Bronchial epithelial cell (primary cell): ENCODE measurements around the gene TAF5. TPM values are rescaled to one million over a fixed set of nuclear protein-coding genes. Genes with fewer than 3 reads are reported as not detected.

ENCODE experiments used
- DNase-seq: peaks from one replicate; pipeline ENCODE4 v3.0.0-alpha.2; 2010; ENCODE audit warnings: low read depth
- FAIRE-seq: peaks from 2 replicates; lab custom pipeline; 2011; peaks lifted over from hg19 to GRCh38; lab: Jason Lieb, UNC
- H3K27me3 ChIP-seq: 2 replicates; pipeline ENCODE4 v1.5.1; 2011; ENCODE audit warnings: low read length; ENCODE audit not compliant: control insufficient read depth, insufficient read depth
- H3K36me3 ChIP-seq: 2 replicates; pipeline ENCODE4 v1.5.1; 2011; ENCODE audit warnings: low read length; ENCODE audit not compliant: control insufficient read depth, insufficient read depth
- H3K4me3 ChIP-seq: 2 replicates; pipeline ENCODE4 v1.5.1; 2011; ENCODE audit warnings: mild to moderate bottlenecking, low read depth, low read length, control low read depth
- total RNA-seq: library from RNA; depleted of rRNA; stranded (reverse); fragments of >200 nt; gene quantifications from 2 replicates; pipeline ENCODE4 v1.2.1, GENCODE V29; 2014
- TF ChIP-seq, protein P1 (sequence below): IDR thresholded peaks from 2 replicates; pipeline ENCODE4 v1.5.1; 2011; ENCODE audit warnings: mild to moderate bottlenecking, moderate library complexity, low read length, control low read depth, inconsistent platforms; ENCODE audit not compliant: insufficient read depth, severe bottlenecking

Gene TAF5
- total RNA-seq, 1 donor from 2014 or later: 3.7 TPM

DNA sequence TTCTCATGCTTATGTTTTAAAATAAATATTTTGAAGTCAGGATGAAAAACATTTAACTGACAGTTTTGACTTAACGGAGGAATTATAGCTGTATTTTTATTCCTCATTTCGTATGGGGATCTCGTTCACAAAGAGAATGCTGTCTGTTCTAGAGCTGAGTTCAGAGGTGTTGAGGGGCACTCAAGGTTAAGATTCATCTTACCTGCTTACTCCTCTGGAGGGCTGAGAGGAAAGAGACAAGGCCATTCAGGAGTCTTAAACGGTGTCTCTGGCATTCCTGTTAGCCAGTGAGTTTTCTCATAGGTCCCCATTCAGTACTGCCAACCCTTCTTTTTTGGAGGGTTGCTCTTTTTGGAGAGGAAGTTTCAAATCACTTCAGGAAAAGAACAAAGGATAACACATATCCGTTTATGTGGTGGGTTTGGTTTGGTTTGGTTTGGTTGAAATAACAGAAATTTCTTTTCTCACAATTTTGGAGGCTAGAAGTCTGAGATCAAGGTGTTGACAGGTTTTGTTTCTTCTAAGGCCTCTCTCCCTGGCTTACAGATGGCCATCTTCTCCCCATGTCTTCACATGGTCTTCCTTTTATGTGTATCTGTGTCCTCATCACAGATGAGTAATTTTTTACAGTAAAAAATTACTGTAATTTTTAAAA is 61.3 kb downstream of the TAF5 start:
- DNase-seq: no peak
- no peak for FAIRE-seq
- Histone ChIP-seq H3K4me3 (no peak overlapping the region), H3K36me3 (peaks cover 35% of the 10 kb centered on the region), H3K27me3 (no peaks in the 10 kb centered on the region)
- TF ChIP-seq, protein P1, sequence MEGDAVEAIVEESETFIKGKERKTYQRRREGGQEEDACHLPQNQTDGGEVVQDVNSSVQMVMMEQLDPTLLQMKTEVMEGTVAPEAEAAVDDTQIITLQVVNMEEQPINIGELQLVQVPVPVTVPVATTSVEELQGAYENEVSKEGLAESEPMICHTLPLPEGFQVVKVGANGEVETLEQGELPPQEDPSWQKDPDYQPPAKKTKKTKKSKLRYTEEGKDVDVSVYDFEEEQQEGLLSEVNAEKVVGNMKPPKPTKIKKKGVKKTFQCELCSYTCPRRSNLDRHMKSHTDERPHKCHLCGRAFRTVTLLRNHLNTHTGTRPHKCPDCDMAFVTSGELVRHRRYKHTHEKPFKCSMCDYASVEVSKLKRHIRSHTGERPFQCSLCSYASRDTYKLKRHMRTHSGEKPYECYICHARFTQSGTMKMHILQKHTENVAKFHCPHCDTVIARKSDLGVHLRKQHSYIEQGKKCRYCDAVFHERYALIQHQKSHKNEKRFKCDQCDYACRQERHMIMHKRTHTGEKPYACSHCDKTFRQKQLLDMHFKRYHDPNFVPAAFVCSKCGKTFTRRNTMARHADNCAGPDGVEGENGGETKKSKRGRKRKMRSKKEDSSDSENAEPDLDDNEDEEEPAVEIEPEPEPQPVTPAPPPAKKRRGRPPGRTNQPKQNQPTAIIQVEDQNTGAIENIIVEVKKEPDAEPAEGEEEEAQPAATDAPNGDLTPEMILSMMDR: no peak

DNA sequence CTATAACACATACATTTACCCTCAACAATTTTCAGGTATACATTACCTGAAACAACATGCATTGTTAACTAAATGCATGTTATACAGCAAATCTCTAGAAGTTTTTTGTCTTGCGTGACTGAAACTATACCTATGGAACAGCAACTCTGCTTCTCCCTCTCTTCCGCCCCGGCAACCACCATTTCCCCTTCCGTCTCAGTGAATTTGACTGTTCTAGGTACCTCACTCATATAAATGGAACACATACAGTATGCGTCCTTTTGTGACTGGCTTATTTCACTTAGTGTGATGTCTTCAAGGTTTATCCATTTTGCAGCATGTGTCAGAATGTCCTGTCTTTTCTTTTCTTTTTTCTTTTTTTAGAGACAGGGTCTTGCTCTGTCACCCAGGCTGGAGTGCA is 61.9 kb downstream of the TAF5 start:
- FAIRE-seq (no peak), DNase-seq (no peak)
- TF ChIP-seq, protein P1: no peak
- Histone ChIP-seq H3K4me3 (no peak overlapping the region), H3K36me3 (peaks cover 35% of the 10 kb centered on the region), H3K27me3 (no peaks in the 10 kb centered on the region)

DNA sequence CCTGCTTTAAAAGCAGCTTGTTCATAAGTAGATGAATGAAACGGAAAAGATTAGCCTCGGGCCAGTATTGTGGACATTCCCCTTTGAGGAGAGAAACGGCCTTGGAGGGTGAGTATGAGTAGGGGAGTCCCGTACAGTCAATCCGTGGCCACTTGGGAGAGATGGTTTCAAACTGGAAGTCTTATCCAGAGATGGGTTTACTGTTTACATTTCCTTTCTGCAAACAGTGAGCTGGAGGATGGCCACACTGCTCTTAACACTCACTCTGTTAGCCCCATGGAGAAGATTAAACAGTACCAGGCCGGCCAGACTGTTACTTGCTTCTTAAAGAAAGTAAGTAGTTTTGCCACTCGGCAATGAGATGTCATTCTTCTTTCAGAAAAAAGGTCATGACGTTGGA is 64.1 kb downstream of the TAF5 start:
- no peak for DNase-seq
- H3K36me3 ChIP-seq: peaks cover 35% of the 10 kb centered on the region

DNA sequence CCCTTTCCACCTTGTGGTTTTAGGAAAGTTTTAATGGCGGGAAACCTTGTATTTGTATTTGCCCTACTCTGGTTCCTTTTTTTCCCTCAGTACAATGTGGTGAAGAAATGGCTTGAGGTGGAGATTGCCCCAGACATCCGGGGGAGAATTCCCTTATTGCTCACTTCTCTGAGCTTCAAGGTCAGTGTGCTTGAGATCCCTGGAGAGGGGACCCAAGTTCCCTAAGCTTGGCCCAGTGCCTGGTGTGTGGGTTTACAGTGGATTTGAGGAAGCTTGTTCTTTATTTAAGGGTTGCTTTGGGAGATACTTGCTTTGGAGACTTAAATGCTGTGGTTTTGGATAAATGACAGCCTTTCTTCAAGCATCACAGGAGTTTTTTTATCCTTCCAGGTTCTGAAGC is 66.1 kb downstream of the TAF5 start:
- Histone ChIP-seq H3K27me3 (no peaks in the 10 kb centered on the region), H3K4me3 (no peak overlapping the region), H3K36me3 (peaks cover 36% of the 10 kb centered on the region)
- TF ChIP-seq, protein P1: no peak
- FAIRE-seq (no peak), DNase-seq (no peak)

More for the DNA sequence above, 64.1 kb downstream of the TAF5 start:
- FAIRE-seq: no peak
- H3K27me3 ChIP-seq: no peaks in the 10 kb centered on the region
- TF ChIP-seq, protein P1: no peak
- no peak overlapping the region for H3K4me3 ChIP-seq

Other genes with a start within 250 kb of the TAF5 start
- gene NT5C2, start 174.7 kb upstream of the TAF5 start, total RNA-seq: 105 and 127 TPM in 2 replicates
- under 0.01 and 0.13 TPM in 2 replicates for gene RPEL1, start 122.1 kb upstream of the TAF5 start, total RNA-seq
- 0.26 TPM in 2 replicates for gene INA, start 90.8 kb upstream of the TAF5 start, total RNA-seq
- 11.1 and 12.9 TPM in 2 replicates for gene PCGF6, start 16.8 kb upstream of the TAF5 start, total RNA-seq
- gene ATP5MK, start 28.5 kb downstream of the TAF5 start, total RNA-seq: 131 and 153 TPM in 2 replicates
- gene PDCD11, start 28.6 kb downstream of the TAF5 start, total RNA-seq: 38.7 and 44.5 TPM in 2 replicates
- 0.53 and 0.64 TPM in 2 replicates for gene CALHM2, start 84.4 kb downstream of the TAF5 start, total RNA-seq
- not detected in 2 replicates for gene CALHM1, start 90.9 kb downstream of the TAF5 start, total RNA-seq
- not detected in 2 replicates for gene CALHM3, start 111.3 kb downstream of the TAF5 start, total RNA-seq
- gene NEURL1, start 125.7 kb downstream of the TAF5 start, total RNA-seq: 1.1 and 5.1 TPM in 2 replicates